HG03025 (cell line): ENCODE data around the gene AHCYL1.
"Not testable (repeated sequence)": the region's sequence is repeated elsewhere in the genome, so short reads cannot be mapped to it uniquely, and the experiment has no call there.

Source experiments
- ATAC-seq: cut with Tn5 transposase; IDR thresholded peaks from one replicate; pipeline ENCODE4 v1.9.1; 2021; ENCODE audit warnings: mild to moderate bottlenecking, moderate library complexity; ENCODE audit not compliant: unreplicated experiment, low FRiP score

The AHCYL1 gene

GRCh38 chr1:109984456-109985246, at the start of gene AHCYL1:
TSS of gene AHCYL1 (plus strand) at chr1:109984765. CDS start at chr1:109985053, 288 bp downstream.
- peak; percentile 94 for ATAC-seq

GRCh38 chr1:109935451-109935900, 49.1 kb upstream of the AHCYL1 start:
- no peak for ATAC-seq

DNA sequence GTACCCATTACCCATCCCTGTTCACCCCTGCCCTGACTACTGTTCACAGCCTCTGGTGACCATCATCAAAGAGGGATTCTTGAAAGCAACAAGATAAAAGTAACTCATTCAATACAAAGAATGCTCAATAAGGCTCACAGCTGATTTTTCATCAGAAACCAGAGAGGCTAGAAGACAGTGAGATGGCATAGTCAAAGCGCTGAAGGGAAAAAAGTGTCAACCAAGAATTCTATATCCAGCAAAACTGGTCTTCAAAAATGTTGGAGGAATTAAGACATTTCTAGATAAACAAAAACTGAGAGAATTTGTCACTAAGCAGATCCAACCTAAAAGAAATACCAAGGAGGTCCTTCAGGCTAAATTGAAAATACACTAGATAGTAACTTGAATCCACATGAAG, 46.8 kb upstream of the AHCYL1 start:
- ATAC-seq, result no peak

DNA sequence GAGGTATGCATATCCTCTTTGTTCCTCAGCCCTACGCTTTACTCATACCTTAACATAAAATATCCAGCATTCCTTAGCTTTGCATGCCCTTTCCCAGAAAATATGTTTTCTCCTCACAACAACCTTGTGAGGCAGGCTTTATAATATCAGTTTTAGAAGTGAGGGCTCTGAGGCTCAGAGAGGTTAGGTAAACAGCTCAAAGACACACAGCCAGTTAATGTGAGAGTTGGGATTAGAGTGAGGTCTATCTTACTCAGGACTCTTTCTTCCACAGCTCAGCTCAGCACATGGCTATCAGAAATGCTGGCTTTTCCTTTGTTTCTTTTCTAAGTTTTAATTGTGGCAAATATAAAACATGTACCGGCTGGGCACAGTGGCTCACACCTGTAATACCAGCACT, 46.0 kb upstream of the AHCYL1 start:
- no peak for ATAC-seq

DNA sequence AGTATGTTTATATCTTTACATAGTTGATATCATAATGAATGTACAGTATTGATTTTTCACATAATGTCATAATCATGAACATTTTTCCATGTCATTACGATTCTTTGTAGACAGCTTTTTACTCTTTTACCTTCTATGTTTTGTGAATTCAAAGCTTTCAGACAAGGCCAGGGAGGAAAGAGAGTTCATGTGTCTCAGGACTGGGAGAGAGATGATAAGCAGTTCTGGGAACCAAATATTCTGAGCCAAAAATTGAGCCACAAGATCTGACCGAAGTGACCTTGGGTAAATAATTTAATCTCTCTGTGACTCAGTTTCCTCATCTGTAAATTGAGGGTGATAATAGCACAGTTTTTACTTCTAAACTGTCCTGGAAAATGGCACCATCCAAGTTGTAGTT, 42.1 kb upstream of the AHCYL1 start:
- no peak for ATAC-seq

GRCh38 chr1:109944541-109944940, 40.0 kb upstream of the AHCYL1 start:
- no peak for ATAC-seq

DNA sequence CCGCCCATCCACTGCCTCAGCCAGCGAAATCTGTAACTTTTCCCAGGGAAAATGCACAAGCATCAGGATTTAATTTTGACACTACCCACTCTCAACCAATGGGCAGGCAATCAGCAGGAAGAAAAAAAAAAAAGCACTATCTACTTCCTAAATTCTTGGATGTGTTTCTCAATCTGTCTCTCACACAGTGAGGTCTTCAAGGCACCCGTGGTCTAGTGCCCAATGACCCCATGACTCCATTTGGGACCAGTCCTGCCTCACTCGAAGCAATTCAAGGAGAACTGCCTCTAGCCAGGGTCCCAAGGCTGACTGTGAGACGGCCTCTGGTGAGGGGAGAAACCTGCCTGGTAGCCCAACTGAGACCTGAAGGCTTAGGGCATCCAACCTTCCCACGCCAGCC, 38.1 kb upstream of the AHCYL1 start:
- ATAC-seq, result no peak

DNA sequence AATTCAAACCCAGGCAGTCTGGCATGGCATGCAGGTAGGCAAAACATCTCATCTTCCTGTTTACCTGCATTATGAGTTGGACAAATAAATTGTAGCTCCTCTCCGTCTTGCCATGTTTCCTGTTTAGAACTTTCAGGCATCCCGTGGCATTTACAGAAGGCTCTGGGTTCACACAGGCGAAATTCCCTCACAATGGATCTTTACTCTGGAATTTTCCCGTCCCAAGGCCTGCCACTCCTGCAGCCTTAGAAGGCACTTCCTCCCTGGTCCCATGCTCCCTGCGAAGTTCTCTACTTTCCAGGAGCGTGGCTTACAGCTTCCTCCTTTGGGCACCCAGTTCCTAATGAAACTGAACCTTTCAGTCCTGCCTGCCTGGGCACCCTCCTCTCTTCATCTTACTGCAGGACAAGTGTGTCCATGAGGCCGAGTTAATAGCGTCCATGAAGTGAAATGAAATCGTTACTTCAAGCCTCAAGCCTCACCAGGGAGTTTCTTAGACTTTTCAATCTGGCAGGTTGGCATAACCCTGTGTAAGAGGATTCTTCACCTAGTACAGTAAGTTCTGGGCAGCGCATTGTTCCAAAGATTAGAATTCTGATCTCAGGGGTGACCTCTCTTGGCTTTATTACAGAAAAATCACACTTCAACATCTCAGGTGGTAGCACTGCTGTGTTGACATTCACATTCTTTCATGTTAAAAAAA, 36.8 kb upstream of the AHCYL1 start:
- ATAC-seq, result no peak

DNA sequence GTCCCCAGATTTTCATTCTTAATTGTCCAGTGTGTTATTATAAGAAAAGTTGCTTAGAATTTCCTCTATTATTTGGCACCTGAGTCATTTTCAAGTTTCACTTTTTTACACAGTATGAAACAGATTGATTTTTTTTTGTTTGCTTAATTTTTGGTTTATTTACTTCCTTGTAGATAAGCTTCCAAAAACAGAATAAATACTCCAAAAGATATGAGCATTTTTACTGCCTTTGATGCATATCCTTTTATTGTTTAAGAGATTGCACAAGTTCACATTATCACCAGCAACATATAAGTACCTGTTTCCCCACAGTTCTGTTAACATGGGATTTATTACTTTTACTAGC, 36.3 kb upstream of the AHCYL1 start:
- ATAC-seq, result no peak

DNA sequence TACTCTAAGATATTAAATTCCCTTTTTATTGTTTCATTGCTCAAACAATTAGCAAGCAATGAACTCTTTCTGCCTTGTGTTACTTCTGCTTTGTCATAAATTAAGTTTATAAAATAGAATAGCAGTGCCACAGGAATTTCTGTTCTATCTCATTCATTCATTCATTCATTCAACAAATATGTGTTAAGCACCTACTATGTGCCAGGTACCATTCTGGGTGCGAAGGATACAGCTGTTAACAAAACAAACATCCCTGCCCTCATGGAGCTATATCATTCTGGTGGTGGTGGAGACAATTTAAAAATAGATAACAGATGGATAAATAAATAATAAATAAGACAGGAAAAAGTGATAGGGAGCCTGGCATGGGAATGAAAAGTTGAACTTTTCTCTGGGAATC, 34.5 kb upstream of the AHCYL1 start:
- ATAC-seq, result no peak

GRCh38 chr1:109950509-109950908, 34.1 kb upstream of the AHCYL1 start:
- ATAC-seq, result no peak

DNA sequence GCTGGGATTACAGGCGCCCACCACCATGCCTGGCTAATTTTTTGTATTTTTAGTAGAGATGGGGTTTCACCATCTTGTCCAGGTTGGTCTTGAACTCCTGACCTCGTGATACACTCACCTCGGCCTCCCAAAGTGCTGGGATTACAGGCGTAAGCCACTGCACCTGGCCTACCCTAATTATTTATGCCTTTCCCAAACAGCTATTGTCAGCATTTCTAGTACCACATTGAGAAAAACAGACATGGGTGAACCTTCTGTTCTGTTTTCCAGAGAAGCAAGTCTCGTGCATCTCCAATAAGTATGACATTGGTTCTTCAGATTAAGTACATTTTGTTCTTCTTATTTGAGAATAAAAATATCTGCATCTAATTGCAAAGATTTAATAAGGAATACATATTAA, 33.1 kb upstream of the AHCYL1 start:
- ATAC-seq, result not testable (repeated sequence)

DNA sequence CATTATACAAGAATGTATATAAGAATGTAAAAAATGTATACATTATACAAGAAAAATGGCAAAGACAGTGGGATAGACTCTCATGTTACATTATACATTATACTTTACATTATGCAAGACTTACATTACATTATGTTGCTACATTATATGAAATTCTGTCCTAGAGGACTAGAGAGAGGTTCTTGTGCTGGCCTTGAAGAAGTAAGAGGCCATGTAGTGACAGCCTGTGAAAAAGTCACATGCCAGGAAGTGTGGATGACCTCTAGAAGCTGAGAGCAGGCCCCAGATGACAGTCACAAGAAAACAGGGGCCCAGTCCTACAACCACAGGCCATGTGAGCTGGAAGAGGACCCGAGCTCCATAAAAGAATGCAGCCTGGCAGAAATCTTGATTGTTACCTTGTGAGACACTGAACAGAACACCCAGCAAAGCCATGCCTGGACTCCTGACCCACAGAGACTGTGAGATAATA, 30.5 kb upstream of the AHCYL1 start:
- ATAC-seq, result no peak

DNA sequence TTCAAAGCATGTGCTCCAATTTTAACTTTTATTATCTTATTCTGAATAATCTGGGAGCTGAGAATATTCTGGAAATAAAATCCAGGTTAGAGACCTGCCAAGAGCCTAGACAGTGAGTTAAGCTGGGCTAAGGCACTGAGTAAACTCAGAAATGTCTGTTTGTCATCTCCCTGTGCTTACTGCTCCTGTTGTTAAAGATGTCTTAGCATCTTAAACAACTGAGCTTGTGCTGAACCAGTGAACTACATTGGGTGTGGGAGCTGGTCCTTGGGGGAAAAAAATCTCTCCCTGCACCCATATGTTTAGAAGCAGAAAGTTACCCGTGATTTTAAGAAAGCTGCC, 25.0 kb upstream of the AHCYL1 start:
- ATAC-seq, result no peak

DNA sequence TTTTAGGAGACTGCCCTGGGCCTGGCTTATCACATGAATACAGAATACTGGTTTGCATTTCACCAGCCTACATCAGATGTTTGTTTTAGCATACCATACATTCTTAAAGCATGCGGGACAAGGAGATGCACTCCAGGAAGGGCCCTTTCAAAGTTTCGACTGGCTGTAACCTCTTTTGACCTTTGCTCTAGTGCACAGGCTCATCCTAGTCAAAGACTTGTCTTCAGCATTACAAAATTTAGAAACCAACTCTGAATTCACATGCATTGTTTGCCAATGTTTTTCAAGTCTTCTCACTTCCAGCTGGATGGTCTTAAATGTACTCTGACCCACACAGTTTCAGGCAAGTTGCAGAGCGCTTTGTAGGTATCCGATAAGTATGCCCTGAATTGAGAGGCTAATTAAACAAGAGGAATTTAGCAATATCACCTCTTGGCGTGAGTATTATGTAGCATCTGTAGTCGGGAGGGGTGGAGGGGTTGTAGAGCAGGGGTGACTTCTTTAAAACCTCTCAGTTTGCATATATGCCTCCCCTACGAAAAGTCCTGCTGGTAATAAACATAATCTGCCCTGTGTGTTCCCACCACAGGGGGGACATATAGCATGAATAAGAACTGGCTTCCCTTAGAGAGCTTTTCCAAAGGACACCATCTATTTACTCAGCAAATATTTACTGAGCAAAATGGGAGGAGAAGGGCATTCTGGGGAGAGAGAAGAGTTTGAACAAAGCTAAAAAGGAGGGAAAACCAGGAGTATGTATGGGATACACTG, 24.4 kb upstream of the AHCYL1 start:
- no peak for ATAC-seq

DNA sequence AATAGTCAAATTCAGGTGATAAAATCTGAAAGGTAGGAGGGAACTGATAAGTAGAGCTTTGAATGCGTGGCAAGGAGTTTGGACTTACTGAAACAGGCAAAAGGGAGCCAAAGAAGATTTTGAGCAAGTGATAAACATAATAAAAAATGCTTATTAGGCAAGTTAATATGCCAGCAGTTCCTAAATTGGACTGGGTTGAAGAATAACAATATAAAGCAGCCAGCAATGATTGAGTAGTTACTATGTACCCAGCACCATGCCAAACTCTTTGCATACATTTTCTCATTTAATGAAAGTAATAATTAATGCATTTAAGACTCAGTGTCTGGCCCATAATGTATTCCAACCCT, 23.8 kb upstream of the AHCYL1 start:
- ATAC-seq, result no peak

GRCh38 chr1:109963864-109964263, 20.7 kb upstream of the AHCYL1 start:
- ATAC-seq, result no peak

DNA sequence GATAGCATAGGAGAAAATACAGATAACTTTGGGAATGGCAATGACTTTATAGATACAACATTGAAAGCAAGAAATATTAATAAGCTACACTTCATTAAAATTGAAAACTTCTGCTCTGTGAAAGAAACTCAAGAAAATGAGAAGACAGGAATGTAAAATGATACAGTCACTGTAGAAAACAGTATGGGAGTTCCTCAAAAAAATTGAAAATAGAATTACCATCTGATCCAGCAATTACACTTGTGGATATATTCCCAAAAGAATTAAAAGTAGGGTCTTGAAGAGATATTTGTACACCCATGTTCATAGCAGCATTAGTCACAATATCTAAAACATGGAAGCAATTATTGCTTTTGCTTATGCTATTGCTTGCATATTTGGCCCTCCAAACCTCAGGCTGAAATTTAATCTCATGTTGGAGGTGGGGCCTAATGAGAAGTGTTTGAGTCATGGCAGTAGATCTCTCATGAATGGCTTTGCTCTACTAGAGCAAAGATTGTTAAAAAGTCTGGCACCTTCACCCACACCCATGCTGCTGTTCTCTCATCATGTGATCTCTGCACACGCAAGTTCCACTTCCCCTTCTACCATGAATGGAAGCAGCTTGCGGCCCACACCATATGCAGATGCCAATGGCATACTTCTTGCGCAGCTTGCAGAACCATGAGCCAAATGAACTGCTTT, 15.3 kb upstream of the AHCYL1 start:
- no peak for ATAC-seq

GRCh38 chr1:109969907-109970306, 14.7 kb upstream of the AHCYL1 start:
- no peak for ATAC-seq

- no peak for ATAC-seq
Observed at GRCh38 chr1:109971559-109971958, 13.0 kb upstream of the AHCYL1 start.

DNA sequence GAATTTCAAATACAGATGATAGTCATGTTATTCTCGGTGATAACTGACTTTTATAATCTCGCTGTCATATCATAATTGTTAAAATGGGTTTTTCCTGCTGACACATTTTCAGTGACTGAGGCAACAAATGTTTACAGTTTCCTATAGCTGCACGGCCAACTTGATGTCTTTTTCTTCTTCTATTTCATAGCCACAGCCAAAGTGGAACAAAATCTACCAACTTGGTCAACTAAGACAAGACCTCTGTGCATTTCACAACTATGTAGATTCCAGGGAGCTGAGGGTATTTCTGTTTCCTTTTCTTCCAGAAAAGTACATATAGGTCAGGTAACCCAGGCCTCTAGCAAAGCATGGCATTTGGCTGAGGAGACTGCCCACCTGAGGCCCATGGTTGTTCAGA, 10.4 kb upstream of the AHCYL1 start:
- ATAC-seq, result no peak
